GM12892 (cell line): Measurements from ENCODE around the gene CDC14A.

Experiments
- POLR2A ChIP-seq: IDR thresholded peaks from 2 replicates; pipeline ENCODE4 v1.6.1; 2011; ENCODE audit warnings: low read depth, low read length, control low read depth
- POLR2AphosphoS5 ChIP-seq: IDR thresholded peaks from 2 replicates; pipeline ENCODE4 v1.6.1; 2011; ENCODE audit warnings: low read depth, low read length, control low read depth
- TAF1 ChIP-seq: IDR thresholded peaks from 2 replicates; pipeline ENCODE4 v1.6.1; 2011; ENCODE audit warnings: low read depth, mild to moderate bottlenecking, control low read depth, low read length, borderline replicate concordance

GRCh38 chr1:100305954-100306353, 46.4 kb upstream of the CDC14A start:
- no peak for TF ChIP-seq POLR2A
- no peak for TF ChIP-seq POLR2AphosphoS5
- TF ChIP-seq TAF1, result no peak
